DND-41 (cell line): Measurements from ENCODE around the gene COX7A2L.
A peak's percentile ranks its signal among the peaks of the same experiment; 100 is the strongest.

Experiments used
- ATAC-seq: fragments of 200-7000 bp; cut with Tn5 transposase; 3 replicates; pipeline ENCODE4 v1.9.1; 2021; ENCODE audit warnings: low read depth; ENCODE audit not compliant: insufficient read depth
- DNase-seq: peaks from one replicate; pipeline ENCODE4 v3.0.0-alpha.2; 2020
- H2AFZ ChIP-seq: 2 replicates; pipeline ENCODE4 v1.6.0; 2012; ENCODE audit warnings: low read depth, low read length
- H3K27ac ChIP-seq: 2 replicates; pipeline ENCODE4 v1.5.1; 2012; ENCODE audit warnings: low read length, inconsistent platforms
- H3K27me3 ChIP-seq: fragments of 200-600 bp; sonication (generic); 2 replicates; pipeline ENCODE4 v1.6.0; 2012; ENCODE audit warnings: low read length, mild to moderate bottlenecking, inconsistent platforms; ENCODE audit not compliant: insufficient read depth, poor library complexity
- H3K36me3 ChIP-seq: 2 replicates; pipeline ENCODE4 v1.5.1; 2012; ENCODE audit warnings: low read length, inconsistent platforms; ENCODE audit not compliant: insufficient read depth
- H3K4me1 ChIP-seq: 2 replicates; pipeline ENCODE4 v1.5.1; 2012; ENCODE audit warnings: mild to moderate bottlenecking, low read length; ENCODE audit not compliant: insufficient read depth
- H3K4me2 ChIP-seq: 2 replicates; pipeline ENCODE4 v1.6.0; 2012; ENCODE audit warnings: mild to moderate bottlenecking, moderate library complexity, low read length, inconsistent platforms; ENCODE audit not compliant: insufficient read depth
- H3K4me3 ChIP-seq, 2 experiments: fragments of 200-600 bp in 1 of 2; shearing (Covaris generic) in 1 of 2; 2 replicates each; pipeline ENCODE4 v1.5.1; 2012 to 2016; ENCODE audit warnings: inconsistent platforms in 2 of 2, low read length in 2 of 2, mild to moderate bottlenecking in 2 of 2, low read depth in 1 of 2, moderate library complexity in 1 of 2
- H3K79me2 ChIP-seq: 2 replicates; pipeline ENCODE4 v1.6.0; 2012; ENCODE audit warnings: low read length, inconsistent platforms; ENCODE audit not compliant: insufficient read depth
- H3K9ac ChIP-seq: 2 replicates; pipeline ENCODE4 v1.6.0; 2012; ENCODE audit warnings: low read depth, mild to moderate bottlenecking, inconsistent platforms, low read length, moderate library complexity
- H3K9me3 ChIP-seq: 2 replicates; pipeline ENCODE4 v1.5.1; 2012; ENCODE audit warnings: low read length, moderate library complexity, mild to moderate bottlenecking, inconsistent platforms; ENCODE audit not compliant: insufficient read depth, severe bottlenecking
- H4K20me1 ChIP-seq: 2 replicates; pipeline ENCODE4 v1.6.0; 2012; ENCODE audit warnings: low read length; ENCODE audit not compliant: insufficient read depth
- EZH2 ChIP-seq: IDR thresholded peaks from 3 replicates; pipeline ENCODE4 v1.6.1; 2012; ENCODE audit warnings: borderline replicate concordance, low read depth, mild to moderate bottlenecking, moderate library complexity, low read length, inconsistent platforms; ENCODE audit not compliant: severe bottlenecking
- TF ChIP-seq, protein P1 (sequence below): IDR thresholded peaks from 2 replicates; pipeline ENCODE4 v1.5.1; 2012; ENCODE audit warnings: borderline replicate concordance, low read length, moderate library complexity, mild to moderate bottlenecking; ENCODE audit not compliant: poor library complexity, severe bottlenecking; ENCODE audit errors: extremely low read depth

Gene COX7A2L

DNA sequence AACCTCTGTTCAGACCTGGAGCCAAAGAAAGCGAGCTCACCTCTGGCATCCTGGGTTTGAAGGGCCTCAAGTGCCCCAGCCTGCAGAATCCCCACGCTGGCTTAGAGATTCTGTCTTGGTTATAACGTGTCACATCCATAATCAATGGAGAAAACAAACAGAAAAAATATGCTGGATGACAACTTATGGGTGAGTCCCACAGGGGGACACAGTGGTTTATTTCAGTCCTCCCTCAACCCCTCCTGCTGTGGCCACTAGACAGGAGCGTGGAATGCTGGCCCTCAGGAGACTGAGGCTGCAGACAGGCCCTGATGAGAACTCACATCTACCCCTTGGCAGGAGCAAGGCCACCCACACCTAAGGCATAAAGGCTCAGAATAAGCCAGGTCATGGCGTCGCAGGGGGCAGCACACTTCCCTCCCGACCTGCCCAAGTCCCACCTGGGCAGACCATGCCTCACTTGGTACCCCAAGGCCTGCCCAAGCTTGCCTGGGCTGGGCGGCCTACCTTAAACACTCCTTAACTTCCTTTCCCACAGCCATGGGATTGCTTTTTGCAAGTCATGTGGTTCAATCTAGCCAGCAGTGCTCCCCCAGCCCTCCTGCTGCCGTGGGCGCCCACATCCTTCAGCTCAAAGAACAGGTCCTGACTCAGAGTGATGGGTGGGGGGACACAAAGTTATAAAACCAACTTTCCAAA is 19.9 kb downstream of the COX7A2L start:
- Histone ChIP-seq H3K79me2 (peaks cover 74% of the 10 kb centered on the region), H3K4me3 (no peak overlapping the region), H2AFZ (no peak overlapping the region), H3K27ac (peak overlapping the region; percentile 90), H3K36me3 (peaks cover 65% of the 10 kb centered on the region), H3K9ac (peak overlapping the region; percentile 12; the same call in 1 of the 2 replicates), H3K27me3 (no peaks in the 10 kb centered on the region), H3K4me2 (peak overlapping the region; percentile 4), H4K20me1 (peaks cover 6% of the 10 kb centered on the region), H3K9me3 (no peaks in the 10 kb centered on the region), H3K4me1 (peaks cover 45% of the 10 kb centered on the region)
- peak; percentile 75 for DNase-seq
- peak; percentile 84 for ATAC-seq
- no peak for TF ChIP-seq EZH2
- TF ChIP-seq, protein P1, sequence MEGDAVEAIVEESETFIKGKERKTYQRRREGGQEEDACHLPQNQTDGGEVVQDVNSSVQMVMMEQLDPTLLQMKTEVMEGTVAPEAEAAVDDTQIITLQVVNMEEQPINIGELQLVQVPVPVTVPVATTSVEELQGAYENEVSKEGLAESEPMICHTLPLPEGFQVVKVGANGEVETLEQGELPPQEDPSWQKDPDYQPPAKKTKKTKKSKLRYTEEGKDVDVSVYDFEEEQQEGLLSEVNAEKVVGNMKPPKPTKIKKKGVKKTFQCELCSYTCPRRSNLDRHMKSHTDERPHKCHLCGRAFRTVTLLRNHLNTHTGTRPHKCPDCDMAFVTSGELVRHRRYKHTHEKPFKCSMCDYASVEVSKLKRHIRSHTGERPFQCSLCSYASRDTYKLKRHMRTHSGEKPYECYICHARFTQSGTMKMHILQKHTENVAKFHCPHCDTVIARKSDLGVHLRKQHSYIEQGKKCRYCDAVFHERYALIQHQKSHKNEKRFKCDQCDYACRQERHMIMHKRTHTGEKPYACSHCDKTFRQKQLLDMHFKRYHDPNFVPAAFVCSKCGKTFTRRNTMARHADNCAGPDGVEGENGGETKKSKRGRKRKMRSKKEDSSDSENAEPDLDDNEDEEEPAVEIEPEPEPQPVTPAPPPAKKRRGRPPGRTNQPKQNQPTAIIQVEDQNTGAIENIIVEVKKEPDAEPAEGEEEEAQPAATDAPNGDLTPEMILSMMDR: peak; percentile 6

DNA sequence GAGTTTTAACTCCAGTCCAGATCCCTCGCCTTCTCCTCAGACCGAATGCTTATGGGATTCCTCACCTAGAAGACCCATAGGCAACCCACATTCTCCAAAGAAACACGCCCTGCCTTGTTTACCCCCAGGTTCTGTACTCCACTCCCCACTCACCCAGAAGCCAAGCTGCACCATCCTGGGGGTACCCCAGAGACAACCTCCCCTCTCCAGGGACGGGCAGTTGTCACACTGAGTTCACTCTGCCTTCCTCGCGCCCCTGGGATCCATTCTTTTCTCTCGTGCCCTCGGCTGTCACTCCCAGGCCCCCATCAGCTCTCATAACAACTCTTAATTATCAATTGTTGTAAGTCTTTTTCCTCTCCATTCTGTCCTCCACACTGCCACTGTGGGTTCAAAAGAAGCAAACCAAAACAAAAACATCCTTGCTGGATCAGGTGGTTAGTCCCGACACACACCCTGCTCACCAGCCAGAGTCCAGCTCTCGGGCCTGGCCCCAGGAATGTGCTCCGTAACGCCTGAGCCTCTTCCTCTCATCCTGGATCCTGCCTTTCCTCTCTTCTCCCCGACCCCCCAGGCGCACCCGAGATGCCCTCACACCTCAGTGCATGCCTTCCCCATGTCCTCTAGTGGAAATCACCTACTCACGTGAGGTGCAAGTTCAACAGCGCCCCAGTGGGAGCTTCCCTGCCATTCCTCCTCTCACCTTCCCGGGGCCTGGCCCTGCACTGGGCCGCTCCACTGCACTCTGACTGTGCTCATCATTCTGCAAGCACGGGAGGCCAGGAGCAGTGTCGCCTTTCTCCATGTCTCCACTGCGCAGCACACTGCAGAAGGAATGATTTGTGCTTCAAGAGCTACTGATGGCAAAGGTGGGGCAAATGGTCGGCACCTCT is 20.7 kb downstream of the COX7A2L start:
- Histone ChIP-seq H3K4me2 (no peak overlapping the region; the same call in 1 of the 2 replicates), H3K4me1 (peaks cover 45% of the 10 kb centered on the region), H3K9me3 (no peaks in the 10 kb centered on the region), H3K4me3 (no peak overlapping the region), H3K27ac (peak overlapping the region; percentile 90), H3K27me3 (no peaks in the 10 kb centered on the region), H3K79me2 (peaks cover 66% of the 10 kb centered on the region), H4K20me1 (peaks cover 4% of the 10 kb centered on the region), H3K36me3 (peaks cover 64% of the 10 kb centered on the region), H2AFZ (no peak overlapping the region), H3K9ac (peak overlapping the region; percentile 12; the same call in 1 of the 2 replicates)
- DNase-seq (no peak), ATAC-seq (no peak)
- TF ChIP-seq, protein P1: no peak
- no peak for TF ChIP-seq EZH2

DNA sequence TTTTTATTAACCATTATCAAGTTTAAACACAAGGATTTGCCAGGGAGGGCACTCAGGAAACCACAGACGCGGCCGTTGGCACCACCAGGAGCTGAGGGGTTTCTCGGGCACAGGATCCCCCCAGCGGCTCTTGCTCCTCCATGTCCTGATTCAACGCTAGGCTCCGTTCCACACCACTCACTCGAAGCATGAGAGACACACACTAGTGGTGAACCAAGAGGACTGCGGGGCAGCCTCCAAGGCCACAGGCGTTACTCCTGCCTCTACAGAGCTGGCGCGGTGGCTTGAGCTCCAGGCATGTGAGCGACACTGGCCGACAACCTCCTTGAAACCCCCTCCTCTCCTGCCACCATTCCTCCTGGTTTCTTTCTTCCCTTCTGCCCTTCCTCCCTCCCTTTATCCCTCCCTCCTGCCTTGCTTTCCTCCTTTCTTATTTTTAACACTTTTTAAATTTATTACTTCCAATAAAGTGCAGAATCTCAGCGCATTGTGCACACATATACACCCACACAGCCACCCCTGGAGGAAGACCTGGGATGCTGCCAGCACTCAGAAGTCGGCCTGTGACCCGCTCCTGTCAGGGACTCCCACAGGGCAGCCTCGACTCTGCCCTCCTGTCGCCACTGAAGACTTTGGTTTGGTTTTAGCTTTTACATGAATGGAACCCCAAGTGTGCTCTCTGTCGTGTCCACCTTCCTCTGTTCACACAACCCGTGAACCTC is 21.7 kb downstream of the COX7A2L start:
- Histone ChIP-seq H3K27ac (peak overlapping the region; percentile 32), H3K79me2 (peaks cover 59% of the 10 kb centered on the region), H3K4me2 (no peak overlapping the region), H3K4me1 (peaks cover 43% of the 10 kb centered on the region), H3K27me3 (no peaks in the 10 kb centered on the region), H3K4me3 (no peak overlapping the region), H3K36me3 (peaks cover 59% of the 10 kb centered on the region), H4K20me1 (peaks cover 4% of the 10 kb centered on the region), H2AFZ (no peak overlapping the region), H3K9ac (no peak overlapping the region), H3K9me3 (no peaks in the 10 kb centered on the region)
- DNase-seq: no peak
- TF ChIP-seq, protein P1: no peak
- TF ChIP-seq EZH2: no peak
- no peak; the same call in 2 of the 3 replicates for ATAC-seq
